HL-60 (cell line): Measurements from ENCODE around the gene FANCI.
A peak's percentile ranks its signal among the peaks of the same experiment; 100 is the strongest.

ENCODE experiments used
- DNase-seq, 2 experiments: peaks; one replicate each; pipeline ENCODE4 v3.0.0-alpha.2; 2010 to 2020; ENCODE audit warnings: low read depth in 1 of 2, low spot score in 1 of 2
- H3K27ac ChIP-seq: fragments of 250-450 bp; sonication (Bioruptor Pico); replicated peaks from 2 replicates; pipeline ENCODE4 v1.5.1; 2020; ENCODE audit warnings: mild to moderate bottlenecking, moderate library complexity
- H3K27me3 ChIP-seq: fragments of 250-450 bp; sonication (Bioruptor Pico); 2 replicates; pipeline ENCODE4 v1.5.1; 2021; ENCODE audit warnings: mild to moderate bottlenecking, moderate library complexity; ENCODE audit not compliant: insufficient read depth, poor library complexity, severe bottlenecking
- H3K4me3 ChIP-seq: replicated peaks from 2 replicates; pipeline ENCODE4 v1.5.1; 2011; ENCODE audit warnings: mild to moderate bottlenecking, control low read depth, low read length; ENCODE audit not compliant: insufficient read depth
- CTCF ChIP-seq: IDR thresholded peaks from one replicate; pipeline ENCODE4 v1.5.1; 2011; ENCODE audit warnings: low read length, control low read depth, inconsistent platforms; ENCODE audit not compliant: insufficient read depth
- GABPA ChIP-seq: IDR thresholded peaks from 2 replicates; pipeline ENCODE4 v1.6.1; 2012; ENCODE audit warnings: low read depth
- POLR2AphosphoS5 ChIP-seq: IDR thresholded peaks from 2 replicates; pipeline ENCODE4 v1.6.1; 2012; ENCODE audit warnings: low read depth
- SPI1 ChIP-seq: IDR thresholded peaks from 2 replicates; pipeline ENCODE4 v1.6.1; 2012; ENCODE audit warnings: low read depth, mild to moderate bottlenecking, borderline replicate concordance
- long read RNA-seq: library from polyadenylated mRNA; unstranded; transcript quantifications from one replicate; pipeline ENCODE4 v2.0.0, GENCODE V29; 2020
- TF ChIP-seq, protein P1 (sequence below): IDR thresholded peaks from 2 replicates; pipeline ENCODE4 v1.6.1; 2012; ENCODE audit warnings: low read depth; ENCODE audit not compliant: insufficient replicate concordance

FANCI gene
- long read RNA-seq, full-length matches to known transcripts: 78 of 439 reads
- long read RNA-seq, partial matches to known transcripts: 75 of 439 reads
- long read RNA-seq, other reads (novel, unspliced or antisense): 286 of 439 reads

DNA sequence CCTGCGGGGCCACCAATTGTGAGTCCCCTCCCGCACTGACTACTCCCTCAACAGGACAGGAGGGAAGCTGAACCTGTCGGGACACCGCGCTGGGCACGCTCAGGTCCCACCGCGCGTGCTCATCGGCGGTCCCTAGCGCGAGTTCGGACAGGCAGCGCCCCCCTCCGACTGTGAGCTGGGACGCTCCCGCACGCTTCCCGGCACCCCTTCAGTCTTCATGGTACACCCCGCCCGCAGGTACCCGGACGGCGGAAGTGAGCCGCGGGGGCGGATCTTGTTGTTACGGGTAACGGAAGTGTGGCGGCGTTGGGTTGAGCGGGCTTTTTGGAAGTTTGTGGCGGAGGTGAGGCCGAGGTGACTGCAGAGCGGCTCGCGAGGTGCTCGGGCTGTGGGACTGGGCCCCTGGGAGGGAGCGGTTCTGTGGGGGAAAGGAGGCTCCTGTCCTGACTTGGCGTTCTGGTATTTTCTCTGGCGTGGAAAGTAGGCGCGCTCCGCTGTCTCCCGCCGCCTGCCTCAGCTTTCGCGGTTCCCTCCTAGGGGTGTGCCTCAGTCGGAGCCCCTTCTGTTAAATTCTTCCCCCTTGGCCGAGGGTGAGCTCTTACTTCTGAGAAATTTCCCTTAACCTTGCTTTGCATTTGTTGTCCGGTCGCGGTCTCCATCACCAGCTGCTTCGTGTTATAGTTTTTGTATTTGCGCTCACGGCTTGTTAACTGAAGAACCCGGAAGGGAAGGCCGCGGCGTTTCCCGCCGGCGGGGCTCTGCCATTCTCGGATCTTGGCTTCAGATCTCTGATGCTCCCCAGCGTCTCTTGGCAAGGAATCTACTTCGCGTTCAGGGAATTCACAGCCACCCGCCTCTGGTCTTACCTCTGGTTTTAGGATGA is at the start of gene FANCI:
FANCI (plus strand) TSS at position 289 of the 883 bp plus-strand sequence. CDS start 3,669 bp downstream, outside the sequence.
- H3K27ac ChIP-seq: peak within 1 kb of the TSS; percentile 87
- DNase-seq: peak; percentile 94 to 97
- no peaks in the 10 kb centered on the region for H3K27me3 ChIP-seq
- TF ChIP-seq GABPA: peak; percentile 89
- peak; percentile 67 for TF ChIP-seq POLR2AphosphoS5
- TF ChIP-seq, protein P1, sequence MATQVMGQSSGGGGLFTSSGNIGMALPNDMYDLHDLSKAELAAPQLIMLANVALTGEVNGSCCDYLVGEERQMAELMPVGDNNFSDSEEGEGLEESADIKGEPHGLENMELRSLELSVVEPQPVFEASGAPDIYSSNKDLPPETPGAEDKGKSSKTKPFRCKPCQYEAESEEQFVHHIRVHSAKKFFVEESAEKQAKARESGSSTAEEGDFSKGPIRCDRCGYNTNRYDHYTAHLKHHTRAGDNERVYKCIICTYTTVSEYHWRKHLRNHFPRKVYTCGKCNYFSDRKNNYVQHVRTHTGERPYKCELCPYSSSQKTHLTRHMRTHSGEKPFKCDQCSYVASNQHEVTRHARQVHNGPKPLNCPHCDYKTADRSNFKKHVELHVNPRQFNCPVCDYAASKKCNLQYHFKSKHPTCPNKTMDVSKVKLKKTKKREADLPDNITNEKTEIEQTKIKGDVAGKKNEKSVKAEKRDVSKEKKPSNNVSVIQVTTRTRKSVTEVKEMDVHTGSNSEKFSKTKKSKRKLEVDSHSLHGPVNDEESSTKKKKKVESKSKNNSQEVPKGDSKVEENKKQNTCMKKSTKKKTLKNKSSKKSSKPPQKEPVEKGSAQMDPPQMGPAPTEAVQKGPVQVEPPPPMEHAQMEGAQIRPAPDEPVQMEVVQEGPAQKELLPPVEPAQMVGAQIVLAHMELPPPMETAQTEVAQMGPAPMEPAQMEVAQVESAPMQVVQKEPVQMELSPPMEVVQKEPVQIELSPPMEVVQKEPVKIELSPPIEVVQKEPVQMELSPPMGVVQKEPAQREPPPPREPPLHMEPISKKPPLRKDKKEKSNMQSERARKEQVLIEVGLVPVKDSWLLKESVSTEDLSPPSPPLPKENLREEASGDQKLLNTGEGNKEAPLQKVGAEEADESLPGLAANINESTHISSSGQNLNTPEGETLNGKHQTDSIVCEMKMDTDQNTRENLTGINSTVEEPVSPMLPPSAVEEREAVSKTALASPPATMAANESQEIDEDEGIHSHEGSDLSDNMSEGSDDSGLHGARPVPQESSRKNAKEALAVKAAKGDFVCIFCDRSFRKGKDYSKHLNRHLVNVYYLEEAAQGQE: no peak
- peak; percentile 61; the same call in 1 of the 2 replicates for TF ChIP-seq SPI1
- peak; percentile 7 for TF ChIP-seq CTCF
- peak within 1 kb of the TSS; percentile 88 for H3K4me3 ChIP-seq

DNA sequence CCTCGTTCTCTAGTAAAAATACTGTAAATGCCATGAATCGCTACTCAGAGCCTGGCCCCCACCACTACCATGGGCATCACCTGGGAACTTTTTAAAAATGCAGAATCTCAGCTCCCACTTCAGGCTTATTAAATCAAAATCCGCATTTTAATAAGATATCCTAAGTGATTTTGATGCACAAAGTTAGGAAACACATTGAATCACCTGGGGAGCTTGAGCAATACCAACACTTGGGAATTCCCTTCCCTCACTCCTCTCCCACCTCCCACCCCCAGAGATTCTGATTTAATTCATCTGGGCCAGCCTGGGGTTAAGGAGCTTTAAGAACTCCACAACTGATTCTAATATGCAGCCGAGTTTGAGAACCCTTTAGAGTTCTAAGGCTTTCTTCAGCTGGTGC is 49.2 kb upstream of the FANCI start:
- no peak overlapping the region for H3K4me3 ChIP-seq
- no peak overlapping the region for H3K27ac ChIP-seq
- no peak for DNase-seq
- TF ChIP-seq GABPA (no peak), POLR2AphosphoS5 (no peak), CTCF (no peak), SPI1 (no peak)
- TF ChIP-seq, protein P1: no peak
- no peaks in the 10 kb centered on the region for H3K27me3 ChIP-seq

- Histone ChIP-seq H3K4me3 (no peak overlapping the region), H3K27me3 (no peaks in the 10 kb centered on the region), H3K27ac (no peak overlapping the region)
- DNase-seq: no peak
- no peak for TF ChIP-seq SPI1
- no peak for TF ChIP-seq GABPA
- no peak for TF ChIP-seq CTCF
- TF ChIP-seq POLR2AphosphoS5: no peak
- TF ChIP-seq, protein P1: no peak
These were observed 47.9 kb upstream of the FANCI start for GRCh38 chr15:89195836-89196235.
